Stimulated activated CD4-positive, alpha-beta T cell treated with anti-CD3 and anti-CD28 coated beads, Interleukin-4, amount 100 ng/mL, for 4 hours (primary cell): ENCODE measurements around the gene NAA40.

Source experiments
- DNase-seq, 2 experiments: peaks; one replicate each; pipeline ENCODE4 v3.0.0-alpha.2; 2020

The NAA40 gene

GRCh38 chr11:63938479-63939396, at the start of gene NAA40:
NAA40 (plus strand) TSS chr11:63939002; CDS start chr11:63939097, 95 bp downstream.
- peak; percentile 85 to 90 for DNase-seq

- no peak for DNase-seq
Measured at GRCh38 chr11:63889344-63889743, 49.5 kb upstream of the NAA40 start.

GRCh38 chr11:63890368-63890767, 48.4 kb upstream of the NAA40 start:
- no peak for DNase-seq

- DNase-seq, result no peak
Measured at GRCh38 chr11:63892228-63892627, 46.6 kb upstream of the NAA40 start.

GRCh38 chr11:63893355-63893754, 45.4 kb upstream of the NAA40 start:
- no peak for DNase-seq

GRCh38 chr11:63896071-63896470, 42.7 kb upstream of the NAA40 start:
- DNase-seq, result no peak

GRCh38 chr11:63897459-63898146, 41.2 kb upstream of the NAA40 start:
- DNase-seq, result no peak

GRCh38 chr11:63901660-63902059, 37.1 kb upstream of the NAA40 start:
- no peak for DNase-seq

- no peak for DNase-seq
Measured at GRCh38 chr11:63903884-63904283, 34.9 kb upstream of the NAA40 start.

- DNase-seq, result no peak
Measured at GRCh38 chr11:63904743-63905142, 34.1 kb upstream of the NAA40 start.

- DNase-seq, result no peak
Measured at GRCh38 chr11:63905179-63905578, 33.6 kb upstream of the NAA40 start.

- no peak for DNase-seq
Measured at GRCh38 chr11:63906087-63906486, 32.7 kb upstream of the NAA40 start.

GRCh38 chr11:63906585-63906984, 32.2 kb upstream of the NAA40 start:
- peak; percentile 26 to 54 for DNase-seq

GRCh38 chr11:63907063-63907462, 31.7 kb upstream of the NAA40 start:
- DNase-seq, result no peak

GRCh38 chr11:63907808-63908530, 30.8 kb upstream of the NAA40 start:
- DNase-seq, result no peak

GRCh38 chr11:63908631-63909401, 30.0 kb upstream of the NAA40 start:
- DNase-seq, result no peak

- no peak for DNase-seq
Measured at GRCh38 chr11:63909591-63910506, 29.0 kb upstream of the NAA40 start.

- DNase-seq, result no peak
Measured at GRCh38 chr11:63910675-63911074, 28.1 kb upstream of the NAA40 start.

- no peak for DNase-seq
Measured at GRCh38 chr11:63911440-63911839, 27.4 kb upstream of the NAA40 start.

- no peak for DNase-seq
Measured at GRCh38 chr11:63911876-63912275, 26.9 kb upstream of the NAA40 start.

- no peak for DNase-seq
Measured at GRCh38 chr11:63912678-63913077, 26.1 kb upstream of the NAA40 start.
